GM12874 (cell line): Measurements from ENCODE around the gene TTLL6.

Source experiments
- CTCF ChIP-seq: IDR thresholded peaks from 2 replicates; pipeline ENCODE4 v1.5.1; 2011; ENCODE audit warnings: low read depth, mild to moderate bottlenecking, control low read depth, low read length, moderate library complexity; ENCODE audit not compliant: insufficient read depth

The TTLL6 gene

GRCh38 chr17:48726916-48727286, 90.1 kb downstream of the TTLL6 start:
- no peak for TF ChIP-seq CTCF

GRCh38 chr17:48726114-48726915, 90.7 kb downstream of the TTLL6 start:
- TF ChIP-seq CTCF = no peak

GRCh38 chr17:48725288-48726064, 91.6 kb downstream of the TTLL6 start:
- no peak for TF ChIP-seq CTCF

- no peak for TF ChIP-seq CTCF
These were observed 92.1 kb downstream of the TTLL6 start for GRCh38 chr17:48725004-48725287.

GRCh38 chr17:48724251-48725003, 92.6 kb downstream of the TTLL6 start:
- peak; percentile 72 for TF ChIP-seq CTCF

- TF ChIP-seq CTCF = no peak
These were observed 93.4 kb downstream of the TTLL6 start for GRCh38 chr17:48723423-48724250.

- no peak for TF ChIP-seq CTCF
These were observed 94.1 kb downstream of the TTLL6 start, which contains the start of gene PRAC2 for GRCh38 chr17:48722915-48723422. Gene PRAC2, plus strand, starts transcription at chr17:48723185. Its CDS starts 1,226 bp downstream, at chr17:48724411.
